HEK293 (cell line): Measurements from ENCODE around the gene HIRIP3.

ENCODE experiments used
- CTCF ChIA-PET: fragments of 350-600 bp; formaldehyde crosslinking; extraction: SDS; loops from one replicate; lab custom pipeline; 2021; ENCODE audit warnings: antibody characterized with exemption; lab: Yijun Ruan, JAX
- POLR2A ChIA-PET: fragments of 300-600 bp; formaldehyde crosslinking; extraction: SDS; loops from one replicate; lab custom pipeline; 2020; ENCODE audit warnings: antibody characterized with exemption, inconsistent platforms; lab: Yijun Ruan, JAX
- H3K27ac ChIP-seq: fragments of 200-500 bp; sonication (Bioruptor generic); 2 replicates; pipeline ENCODE4 v1.5.1; 2014; ENCODE audit warnings: low read depth, low read length, control low read depth, inconsistent platforms; ENCODE audit errors: extremely low read depth
- H3K36me3 ChIP-seq, 2 experiments: fragments of 200-500 bp in 1 of 2; sonication (Bioruptor generic) in 1 of 2; 1 replicate in 1 of 2; 2 replicates in 1 of 2; pipeline ENCODE4 v1.5.1; 2014 to 2017; ENCODE audit warnings: inconsistent platforms in 2 of 2, low read length in 2 of 2; ENCODE audit not compliant: control insufficient read depth in 2 of 2, insufficient read depth in 1 of 2
- H3K4me1 ChIP-seq: fragments of 200-500 bp; sonication (Bioruptor generic); 2 replicates; pipeline ENCODE4 v1.5.1; 2014; ENCODE audit warnings: mild to moderate bottlenecking, low read length, inconsistent platforms; ENCODE audit not compliant: control insufficient read depth, insufficient read depth
- H3K4me3 ChIP-seq: 2 replicates; pipeline ENCODE4 v1.5.1; 2011; ENCODE audit warnings: low read depth, mild to moderate bottlenecking, control low read depth, low read length, moderate library complexity
- H3K9me3 ChIP-seq: fragments of 200-500 bp; sonication (Bioruptor generic); 2 replicates; pipeline ENCODE4 v1.5.1; 2014; ENCODE audit warnings: low read depth, low read length, inconsistent platforms; ENCODE audit not compliant: control insufficient read depth, insufficient read depth
- CTCF ChIP-seq: fragments of 450-650 bp; formaldehyde crosslinking; IDR thresholded peaks from 2 replicates; pipeline ENCODE4 v1.5.1; 2016; ENCODE audit warnings: missing biosample characterization, missing genetic modification characterization
- GLIS2 ChIP-seq: fragments of 450-650 bp; formaldehyde crosslinking; IDR thresholded peaks from 2 replicates; pipeline ENCODE4 v1.5.1; 2016; ENCODE audit warnings: missing biosample characterization, missing genetic modification characterization
- HOXC10 ChIP-seq: sonication (generic); formaldehyde crosslinking; IDR thresholded peaks from 2 replicates; pipeline ENCODE4 v1.8.1; 2023; ENCODE audit warnings: mild to moderate bottlenecking, missing genetic modification reagents
- IKZF3 ChIP-seq: fragments of 450-650 bp; IDR thresholded peaks from 2 replicates; pipeline ENCODE4 v1.5.0; 2018; ENCODE audit warnings: missing biosample characterization, mild to moderate bottlenecking, missing genetic modification characterization, moderate library complexity
- KLF10 ChIP-seq: fragments of 450-650 bp; IDR thresholded peaks from 2 replicates; pipeline ENCODE4 v1.5.1; 2018; ENCODE audit warnings: missing biosample characterization, mild to moderate bottlenecking, missing genetic modification characterization
- KLF7 ChIP-seq: fragments of 450-650 bp; formaldehyde crosslinking; IDR thresholded peaks from 2 replicates; pipeline ENCODE4 v1.5.1; 2016; ENCODE audit warnings: missing biosample characterization, missing genetic modification characterization, borderline replicate concordance
- OVOL3 ChIP-seq: fragments of 450-650 bp; formaldehyde crosslinking; IDR thresholded peaks from 2 replicates; pipeline ENCODE4 v1.5.1; 2016; ENCODE audit warnings: missing biosample characterization, missing genetic modification characterization
- PRDM6 ChIP-seq: fragments of 450-650 bp; formaldehyde crosslinking; IDR thresholded peaks from 2 replicates; pipeline ENCODE4 v1.5.1; 2017; ENCODE audit warnings: missing biosample characterization, missing genetic modification characterization
- SCRT2 ChIP-seq: fragments of 450-650 bp; formaldehyde crosslinking; IDR thresholded peaks from 2 replicates; pipeline ENCODE4 v1.5.1; 2016; ENCODE audit warnings: missing biosample characterization, missing genetic modification characterization
- SETDB1 ChIP-seq: IDR thresholded peaks from one replicate; pipeline ENCODE4 v1.6.1; 2017; ENCODE audit warnings: mild to moderate bottlenecking, low read length, moderate library complexity, mixed read lengths; ENCODE audit not compliant: insufficient read length
- SP2 ChIP-seq: fragments of 450-650 bp; formaldehyde crosslinking; IDR thresholded peaks from 2 replicates; pipeline ENCODE4 v1.5.1; 2016; ENCODE audit warnings: missing biosample characterization, missing genetic modification characterization
- SP3 ChIP-seq: fragments of 450-650 bp; formaldehyde crosslinking; IDR thresholded peaks from 2 replicates; pipeline ENCODE4 v1.5.1; 2016; ENCODE audit warnings: missing biosample characterization, missing genetic modification characterization
- SP7 ChIP-seq: fragments of 450-650 bp; formaldehyde crosslinking; IDR thresholded peaks from 2 replicates; pipeline ENCODE4 v1.5.1; 2016; ENCODE audit warnings: missing biosample characterization, missing genetic modification characterization
- ZFHX2 ChIP-seq: fragments of 450-650 bp; formaldehyde crosslinking; conservative IDR thresholded peaks from 2 replicates; pipeline ENCODE4 v1.5.1; 2016; ENCODE audit warnings: missing biosample characterization, missing genetic modification characterization
- ZIC2 ChIP-seq: fragments of 450-650 bp; formaldehyde crosslinking; IDR thresholded peaks from 2 replicates; pipeline ENCODE4 v1.5.1; 2016; ENCODE audit warnings: missing biosample characterization, missing genetic modification characterization
- ZNF148 ChIP-seq: fragments of 450-650 bp; formaldehyde crosslinking; IDR thresholded peaks from 2 replicates; pipeline ENCODE4 v1.5.0; 2017; ENCODE audit warnings: missing biosample characterization, missing genetic modification characterization, borderline replicate concordance
- ZNF24 ChIP-seq: fragments of 450-650 bp; formaldehyde crosslinking; IDR thresholded peaks from 2 replicates; pipeline ENCODE4 v1.5.1; 2016; ENCODE audit warnings: missing biosample characterization, missing genetic modification characterization
- ZNF324 ChIP-seq: fragments of 450-650 bp; formaldehyde crosslinking; IDR thresholded peaks from 2 replicates; pipeline ENCODE4 v1.5.1; 2016; ENCODE audit warnings: missing biosample characterization, missing genetic modification characterization
- ZNF404 ChIP-seq: fragments of 450-650 bp; formaldehyde crosslinking; IDR thresholded peaks from 2 replicates; pipeline ENCODE4 v1.5.1; 2017; ENCODE audit warnings: missing biosample characterization, missing genetic modification characterization
- ZNF473 ChIP-seq: fragments of 450-650 bp; formaldehyde crosslinking; IDR thresholded peaks from 2 replicates; pipeline ENCODE4 v1.5.1; 2017; ENCODE audit warnings: missing biosample characterization, missing genetic modification characterization
- ZNF48 ChIP-seq: fragments of 450-650 bp; formaldehyde crosslinking; IDR thresholded peaks from 2 replicates; pipeline ENCODE4 v1.5.1; 2016; ENCODE audit warnings: missing biosample characterization, missing genetic modification characterization
- ZNF510 ChIP-seq: fragments of 450-650 bp; formaldehyde crosslinking; IDR thresholded peaks from 2 replicates; pipeline ENCODE4 v1.5.1; 2018; ENCODE audit warnings: mild to moderate bottlenecking, missing genetic modification characterization, missing biosample characterization; ENCODE audit not compliant: insufficient replicate concordance
- ZNF548 ChIP-seq: fragments of 450-650 bp; formaldehyde crosslinking; IDR thresholded peaks from 2 replicates; pipeline ENCODE4 v1.5.1; 2016; ENCODE audit warnings: missing biosample characterization, missing genetic modification characterization
- ZNF549 ChIP-seq: fragments of 450-650 bp; IDR thresholded peaks from 2 replicates; pipeline ENCODE4 v1.5.1; 2018; ENCODE audit warnings: missing biosample characterization, missing genetic modification characterization, mild to moderate bottlenecking, inconsistent platforms, moderate library complexity
- ZNF561 ChIP-seq: fragments of 450-650 bp; IDR thresholded peaks from 2 replicates; pipeline ENCODE4 v1.5.1; 2018; ENCODE audit warnings: missing biosample characterization, missing genetic modification characterization, borderline replicate concordance
- ZNF600 ChIP-seq: fragments of 450-650 bp; formaldehyde crosslinking; IDR thresholded peaks from 2 replicates; pipeline ENCODE4 v1.5.1; 2016; ENCODE audit warnings: missing biosample characterization, missing genetic modification characterization
- ZNF629 ChIP-seq: fragments of 450-650 bp; formaldehyde crosslinking; IDR thresholded peaks from 2 replicates; pipeline ENCODE4 v1.5.1; 2017; ENCODE audit warnings: missing biosample characterization, missing genetic modification characterization
- ZNF658 ChIP-seq: fragments of 450-650 bp; formaldehyde crosslinking; IDR thresholded peaks from 2 replicates; pipeline ENCODE4; 2016; ENCODE audit warnings: missing biosample characterization, missing genetic modification characterization
- ZNF701 ChIP-seq: fragments of 450-650 bp; formaldehyde crosslinking; IDR thresholded peaks from 2 replicates; pipeline ENCODE4 v1.5.1; 2016; ENCODE audit warnings: missing biosample characterization, missing genetic modification characterization

The HIRIP3 gene

GRCh38 chr16:29947897-29948296 lies 47.5 kb downstream of the HIRIP3 start:
- Histone ChIP-seq H3K9me3 (no peaks in the 10 kb centered on the region), H3K36me3 (no peaks in the 10 kb centered on the region), H3K27ac (no peak overlapping the region), H3K4me3 (no peak overlapping the region), H3K4me1 (peaks cover 7% of the 10 kb centered on the region; the same call in 1 of the 2 replicates)
- POLR2A ChIA-PET, result interaction anchor here (1.4 kb wide), 1 partner anchor 21 kb away, joined by 3 read pairs; no protein-coding TSS in a partner anchor
- CTCF ChIA-PET, result interaction anchor here (0.6 to 0.7 kb wide), 2 partner anchors 58 to 1366 kb away, joined by 4 read pairs; no protein-coding TSS in a partner anchor
- TF ChIP-seq ZNF701 (no peak), ZNF510 (no peak)

- H3K9me3 ChIP-seq, result no peaks in the 10 kb centered on the region
- ChIA-PET POLR2A (interaction anchor here (0.7 to 3.2 kb wide), 10 partner anchors 17 to 136 kb away, joined by 3 to 24 read pairs (median 4); partner anchors contain the start of genes HIRIP3, KCTD13, TAOK2 and TMEM219), CTCF (interaction anchor here (0.6 to 2.5 kb wide), 15 partner anchors 10 to 96 kb away, joined by 3 to 16 read pairs (median 4); partner anchors contain the start of genes KCTD13 and TMEM219)
- no peaks in the 10 kb centered on the region for H3K36me3 ChIP-seq
- peak overlapping the region; percentile 60 for H3K27ac ChIP-seq
- peaks cover 7% of the 10 kb centered on the region; the same call in 1 of the 2 replicates for H3K4me1 ChIP-seq
- peak overlapping the region; percentile 24 for H3K4me3 ChIP-seq
- peak; percentile 84 for TF ChIP-seq PRDM6
- no peak for TF ChIP-seq ZNF48 (tag by site-specific recombination)
- no peak for TF ChIP-seq ZNF549 (tag by site-specific recombination)
- TF ChIP-seq GLIS2 (tag by site-specific recombination), result 0 out of 2 replicates have a peak, but pooled peaks have one; percentile 48
- peak; percentile 93 for TF ChIP-seq ZNF629 (tag by site-specific recombination)
- TF ChIP-seq ZNF404 (tag by site-specific recombination), result no peak
- peak; percentile 97 for TF ChIP-seq ZFHX2 (tag by site-specific recombination)
- TF ChIP-seq ZNF324 (tag by site-specific recombination), result peak; percentile 11; the same call in 1 of the 2 replicates
- TF ChIP-seq ZNF24 (tag by site-specific recombination), result peak; percentile 89
- peak; percentile 31 for TF ChIP-seq SETDB1
- TF ChIP-seq KLF10 (tag by site-specific recombination), result peak; percentile 56
- TF ChIP-seq CTCF, result peak; percentile 87
- TF ChIP-seq ZNF148, result no peak
- TF ChIP-seq HOXC10, result 0 out of 2 replicates have a peak, but pooled peaks have one; percentile 36
- TF ChIP-seq ZNF473 (tag by site-specific recombination), result no peak
- peak; percentile 99 for TF ChIP-seq ZNF600 (tag by site-specific recombination)
- peak; percentile 99 for TF ChIP-seq SP7 (tag by site-specific recombination)
- no peak for TF ChIP-seq ZNF658 (tag by site-specific recombination)
- peak; percentile 98 for TF ChIP-seq IKZF3 (tag by site-specific recombination)
- peak; percentile 39; the same call in 1 of the 2 replicates for TF ChIP-seq SCRT2 (tag by site-specific recombination)
- no peak for TF ChIP-seq ZIC2 (tag by site-specific recombination)
- TF ChIP-seq KLF7 (tag by site-specific recombination), result peak; percentile 98
- TF ChIP-seq ZNF561 (tag by site-specific recombination), result peak; percentile 75; the same call in 1 of the 2 replicates
- TF ChIP-seq SP2 (tag by site-specific recombination), result peak; percentile 71
- peak; percentile 79 for TF ChIP-seq SP3 (tag by site-specific recombination)
- TF ChIP-seq OVOL3 (tag by site-specific recombination), result peak; percentile 46; the same call in 1 of the 2 replicates
- no peak for TF ChIP-seq ZNF548
These were observed 51.3 kb downstream of the HIRIP3 start for GRCh38 chr16:29943846-29944799.
